Mucosa of descending colon (tissue), 3 donors: Measurements from ENCODE around the gene NUP58. TPM values are rescaled to one million over a fixed set of nuclear protein-coding genes. Genes with fewer than 3 reads are reported as not detected.

Experiments used
- ATAC-seq: fragments of 200-7000 bp; cut with Tn5 transposase; one replicate; pipeline ENCODE4 v1.9.1; 2020; ENCODE audit warnings: mild to moderate bottlenecking, moderate library complexity
- DNase-seq, 3 donors: peaks; one replicate each; pipeline ENCODE4 v3.0.0-alpha.2; 2020
- H3K36me3 ChIP-seq: fragments of 200-600 bp; one replicate; pipeline ENCODE4 v1.8.0; 2021; ENCODE audit warnings: low read depth, mild to moderate bottlenecking
- H3K4me1 ChIP-seq: fragments of 200-600 bp; one replicate; pipeline ENCODE4 v1.8.0; 2021; ENCODE audit warnings: low read depth, mild to moderate bottlenecking
- H3K4me3 ChIP-seq: fragments of 200-600 bp; one replicate; pipeline ENCODE4 v1.8.0; 2021; ENCODE audit warnings: mild to moderate bottlenecking
- H3K9me3 ChIP-seq: fragments of 200-600 bp; one replicate; pipeline ENCODE4 v1.8.0; 2021; ENCODE audit warnings: mild to moderate bottlenecking
- intact Hi-C, 2 donors: fragments of 100-400 bp; cut with DNase I in 1 of 2; cut with micrococcal nuclease in 1 of 2; formaldehyde crosslinking; loops; one replicate each; pipeline versions ENCODE4 v1.11.0 to v1.11.1; 2022; cut with DNase I, micrococcal nuclease
- total RNA-seq, 3 donors: library from RNA; stranded (reverse); fragmentation: NEBNext Ultra II Directional in 2 of 3; extraction: Animal tissue kit (Norgen Biotek cat#: 25700) in 2 of 3; gene quantifications; one replicate each; pipeline versions ENCODE4 v1.2.1 to v1.2.4, GENCODE V29; 2021 to 2023
- TF ChIP-seq, protein P1 (sequence below): fragments of 200-600 bp; IDR thresholded peaks from one replicate; pipeline ENCODE4 v1.8.0; 2022; ENCODE audit warnings: antibody characterized with exemption, mild to moderate bottlenecking
- donor health status: DM: no; HTN: no; CAD: no; lungs with moderate emphysema.
- donor health status: DM: no; HTN: no; CAD: no.
- donor health status: DM: no; HTN: yes; CAD: no.

The NUP58 gene
- total RNA-seq, 3 donors from 2014 or later, result 31.9 to 35.3 (median 32.8) TPM

DNA sequence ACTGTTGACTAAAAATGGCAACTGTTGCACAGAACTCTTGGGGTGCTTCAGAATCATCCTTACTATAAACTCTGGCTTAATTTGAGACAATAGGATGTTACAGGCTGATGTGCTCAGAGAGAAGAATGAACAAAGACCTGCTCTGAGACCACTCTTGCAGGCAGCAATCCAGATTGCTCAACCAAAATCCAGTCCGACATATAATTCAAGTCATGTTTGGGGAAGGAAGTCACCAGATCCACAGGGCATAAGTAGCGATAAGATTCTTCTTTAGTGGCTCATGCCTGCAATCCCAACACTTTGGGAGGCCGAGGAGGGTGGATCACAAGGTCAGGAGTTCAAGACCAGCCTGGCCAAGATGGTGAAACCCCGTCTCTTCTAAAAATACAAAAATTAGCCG lies 34.7 kb upstream of the NUP58 start:
- H3K9me3 ChIP-seq, result no peaks in the 10 kb centered on the region
- no peak overlapping the region for H3K4me3 ChIP-seq
- ATAC-seq (no peak), DNase-seq (no peak)
- intact Hi-C loops, result no loop called here
- TF ChIP-seq, protein P1, sequence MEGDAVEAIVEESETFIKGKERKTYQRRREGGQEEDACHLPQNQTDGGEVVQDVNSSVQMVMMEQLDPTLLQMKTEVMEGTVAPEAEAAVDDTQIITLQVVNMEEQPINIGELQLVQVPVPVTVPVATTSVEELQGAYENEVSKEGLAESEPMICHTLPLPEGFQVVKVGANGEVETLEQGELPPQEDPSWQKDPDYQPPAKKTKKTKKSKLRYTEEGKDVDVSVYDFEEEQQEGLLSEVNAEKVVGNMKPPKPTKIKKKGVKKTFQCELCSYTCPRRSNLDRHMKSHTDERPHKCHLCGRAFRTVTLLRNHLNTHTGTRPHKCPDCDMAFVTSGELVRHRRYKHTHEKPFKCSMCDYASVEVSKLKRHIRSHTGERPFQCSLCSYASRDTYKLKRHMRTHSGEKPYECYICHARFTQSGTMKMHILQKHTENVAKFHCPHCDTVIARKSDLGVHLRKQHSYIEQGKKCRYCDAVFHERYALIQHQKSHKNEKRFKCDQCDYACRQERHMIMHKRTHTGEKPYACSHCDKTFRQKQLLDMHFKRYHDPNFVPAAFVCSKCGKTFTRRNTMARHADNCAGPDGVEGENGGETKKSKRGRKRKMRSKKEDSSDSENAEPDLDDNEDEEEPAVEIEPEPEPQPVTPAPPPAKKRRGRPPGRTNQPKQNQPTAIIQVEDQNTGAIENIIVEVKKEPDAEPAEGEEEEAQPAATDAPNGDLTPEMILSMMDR, result no peak
- no peaks in the 10 kb centered on the region for H3K36me3 ChIP-seq
- H3K4me1 ChIP-seq, result no peaks in the 10 kb centered on the region

DNA sequence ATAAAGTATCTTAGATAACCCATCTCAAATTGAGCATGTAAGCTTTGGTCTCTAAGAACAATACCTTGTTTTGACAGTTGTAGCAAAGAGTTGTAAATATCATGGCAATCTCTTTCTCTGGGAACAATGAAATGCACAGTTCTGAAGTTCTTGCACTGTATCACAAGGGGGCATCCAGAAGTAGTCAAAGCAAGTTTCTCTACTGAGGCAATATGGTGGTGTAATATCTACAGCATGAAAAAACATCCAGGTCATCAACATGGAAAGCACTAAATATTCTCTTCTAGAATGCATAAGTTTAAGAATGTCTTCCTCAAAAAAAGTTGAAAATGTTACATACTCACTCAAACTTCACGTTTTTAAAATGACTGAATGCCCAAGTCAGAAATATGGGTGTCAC lies 33.7 kb upstream of the NUP58 start:
- Histone ChIP-seq H3K4me1 (no peaks in the 10 kb centered on the region), H3K9me3 (no peaks in the 10 kb centered on the region), H3K4me3 (no peak overlapping the region), H3K36me3 (no peaks in the 10 kb centered on the region)
- intact Hi-C loops, result no loop called here
- TF ChIP-seq, protein P1, result no peak
- ATAC-seq (no peak), DNase-seq (no peak)

DNA sequence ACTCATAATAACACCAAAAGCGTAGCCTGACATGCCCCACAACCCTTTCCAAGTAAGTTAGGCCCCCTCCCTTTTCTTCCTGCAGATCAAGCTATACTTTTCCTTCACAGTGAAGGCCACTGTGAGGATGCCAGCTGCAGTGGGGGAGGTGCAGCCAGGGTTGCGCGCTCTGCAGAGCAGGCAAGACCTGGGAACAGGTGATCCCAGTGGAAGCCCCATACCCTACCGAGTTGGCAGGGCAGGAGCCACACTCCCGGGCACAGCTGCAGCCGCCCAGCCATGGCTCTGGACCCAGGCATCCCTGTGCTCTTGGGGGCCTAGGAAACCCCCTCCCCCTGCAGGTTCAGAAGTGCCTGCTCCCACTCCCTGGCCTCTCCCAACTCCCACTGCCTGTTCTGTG lies 32.9 kb upstream of the NUP58 start:
- DNase-seq, result no peak
- TF ChIP-seq, protein P1, result no peak
- intact Hi-C loops, result no loop called here
- no peak for ATAC-seq
- Histone ChIP-seq H3K4me3 (no peak overlapping the region), H3K4me1 (no peaks in the 10 kb centered on the region), H3K9me3 (no peaks in the 10 kb centered on the region), H3K36me3 (no peaks in the 10 kb centered on the region)

DNA sequence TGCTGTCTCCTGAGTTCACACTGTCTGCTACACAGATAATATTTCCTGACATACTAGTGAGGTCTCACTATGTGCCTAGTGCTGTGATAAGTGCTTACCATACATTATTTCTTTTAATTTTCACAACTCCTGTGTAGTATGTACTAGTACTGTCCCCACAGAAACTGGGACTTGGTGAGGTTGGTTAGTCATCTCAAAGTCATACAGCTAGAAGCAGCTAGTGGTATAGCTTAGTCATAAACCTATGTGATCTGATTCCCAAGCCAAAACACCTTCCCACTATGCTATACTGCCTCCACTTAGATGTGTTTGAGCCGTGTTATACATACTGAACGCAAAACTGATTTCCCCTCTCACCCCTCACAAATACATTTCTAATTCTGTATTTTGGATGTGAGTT lies 24.7 kb upstream of the NUP58 start:
- H3K36me3 ChIP-seq, result no peaks in the 10 kb centered on the region
- intact Hi-C loops, result no loop called here
- H3K9me3 ChIP-seq, result no peaks in the 10 kb centered on the region
- ATAC-seq (no peak), DNase-seq (no peak)
- TF ChIP-seq, protein P1, result no peak
- no peaks in the 10 kb centered on the region for H3K4me1 ChIP-seq
- no peak overlapping the region for H3K4me3 ChIP-seq

DNA sequence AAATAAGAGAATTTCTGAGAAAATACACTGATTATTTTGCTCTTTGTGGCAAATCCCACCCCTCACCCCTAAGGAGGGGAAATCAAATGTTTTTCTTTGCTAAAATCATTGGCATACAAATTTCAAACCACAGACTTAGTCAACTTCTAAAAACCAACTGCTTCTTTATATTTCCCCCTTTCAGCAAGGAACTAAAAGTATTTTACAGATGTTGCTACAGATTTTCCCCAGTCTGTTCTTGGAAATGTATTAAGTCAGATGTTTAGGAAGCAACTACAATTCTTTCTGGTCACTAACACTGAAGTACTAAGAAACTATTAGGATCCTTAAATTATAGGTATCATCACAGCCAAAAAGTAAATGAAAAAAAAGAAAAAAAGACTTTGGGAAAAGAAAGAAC lies 21.0 kb upstream of the NUP58 start:
- H3K9me3 ChIP-seq, result no peaks in the 10 kb centered on the region
- no peaks in the 10 kb centered on the region for H3K36me3 ChIP-seq
- intact Hi-C loops, result no loop called here
- peaks cover 5% of the 10 kb centered on the region for H3K4me1 ChIP-seq
- ATAC-seq (no peak), DNase-seq (no peak)
- TF ChIP-seq, protein P1, result no peak
- no peak overlapping the region for H3K4me3 ChIP-seq
